Dedifferentiated amniotic fluid mesenchymal stem cell (primary cell): Measurements from ENCODE around the gene PRR5.

ENCODE experiments used
- DNase-seq: peaks from one replicate; pipeline ENCODE4 v3.0.0-alpha.2; 2016; ENCODE audit errors: extremely low spot score

The PRR5 gene

DNA sequence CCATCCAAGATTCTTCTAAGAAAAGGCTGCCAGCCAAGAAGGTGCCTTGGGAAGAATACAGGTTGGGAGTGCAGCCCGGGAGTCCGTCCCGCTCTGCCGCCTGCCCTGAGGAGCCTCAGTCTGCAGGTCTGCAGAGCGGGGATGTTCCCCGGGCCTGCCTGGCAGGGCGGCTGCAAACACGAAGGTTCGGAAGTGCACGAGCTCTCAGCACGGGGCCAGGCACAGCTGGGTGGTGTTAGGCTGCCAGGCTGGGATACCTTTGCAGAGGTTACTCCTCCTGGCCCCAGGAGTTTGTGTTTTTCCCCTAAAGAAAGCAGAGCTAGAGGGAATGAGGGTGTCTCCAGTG is 9.4 kb upstream of the PRR5 start:
- no peak for DNase-seq

DNA sequence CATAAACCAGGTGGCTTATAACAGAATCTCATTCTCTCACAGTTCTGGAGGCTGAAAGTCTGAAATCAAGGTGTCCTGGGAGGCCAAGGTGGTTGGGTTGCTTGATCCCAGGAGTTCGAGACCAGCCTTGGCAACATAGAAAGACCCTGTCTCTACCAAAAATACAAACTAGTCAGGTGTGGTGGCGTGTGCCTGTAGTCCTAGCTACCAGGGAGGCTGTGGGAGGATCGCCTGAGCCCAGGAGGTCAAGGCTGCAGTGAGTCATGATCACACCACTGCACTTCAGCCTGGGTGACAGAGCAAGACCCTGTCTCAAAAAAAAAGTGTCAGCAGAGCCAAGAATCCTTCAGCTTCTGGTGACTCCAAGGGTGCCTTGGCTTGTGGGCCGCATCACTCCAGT is 8.9 kb upstream of the PRR5 start:
- DNase-seq: no peak

DNA sequence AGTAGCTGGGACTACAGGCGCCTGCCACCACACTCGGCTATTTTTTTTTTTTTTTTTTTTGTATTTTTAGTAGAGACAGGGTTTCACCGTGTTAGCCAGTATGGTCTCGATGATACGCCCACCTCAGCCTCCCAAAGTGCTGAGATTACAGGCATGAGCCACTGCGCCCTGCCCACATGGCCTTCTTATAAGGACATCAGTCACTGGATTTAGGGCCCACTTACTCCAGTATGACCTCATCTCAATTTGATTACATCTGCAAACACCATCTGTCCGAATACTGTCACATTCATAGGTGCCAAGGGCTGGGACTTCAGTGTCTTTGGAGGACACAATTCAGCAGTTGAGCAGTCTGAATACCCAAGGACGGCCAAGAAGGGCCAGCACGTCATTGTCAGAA is 8.2 kb upstream of the PRR5 start:
- no peak for DNase-seq

DNA sequence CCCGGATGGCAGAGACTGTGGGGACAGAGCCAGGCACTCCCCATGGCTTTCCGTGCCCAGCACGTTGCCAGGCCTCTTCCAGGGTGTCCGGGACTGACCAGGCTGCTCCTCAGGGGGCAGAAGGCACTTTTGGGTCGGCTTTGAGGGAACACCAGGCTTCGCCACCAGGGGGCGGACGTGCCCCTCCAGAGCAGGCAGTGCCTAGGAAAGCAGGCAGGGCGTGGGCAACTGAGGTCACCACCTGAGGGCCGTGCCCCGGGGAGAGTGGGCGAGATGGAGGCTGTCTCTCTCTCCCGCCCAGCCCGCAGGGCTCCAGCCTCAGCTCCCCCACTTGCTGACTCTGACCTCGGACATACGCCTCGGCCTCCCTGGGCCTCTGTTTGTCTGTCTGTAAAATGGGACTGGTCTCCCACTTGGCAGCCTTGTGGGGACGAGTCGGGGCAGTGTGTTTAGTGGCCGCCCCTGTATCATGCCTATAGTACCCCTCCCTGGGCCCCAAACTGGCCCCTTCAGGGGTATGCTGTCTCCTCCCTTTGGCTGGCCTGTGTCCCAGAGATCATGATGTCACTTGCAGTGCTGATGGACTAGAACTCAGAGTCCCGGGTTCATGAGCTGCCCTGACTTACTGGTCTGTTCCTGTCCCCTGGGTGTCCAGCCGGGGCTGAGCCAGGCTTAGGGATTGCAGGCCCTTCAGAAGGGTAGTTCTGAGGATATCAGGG is 4.4 kb upstream of the PRR5 start:
- DNase-seq: peak; percentile 57

DNA sequence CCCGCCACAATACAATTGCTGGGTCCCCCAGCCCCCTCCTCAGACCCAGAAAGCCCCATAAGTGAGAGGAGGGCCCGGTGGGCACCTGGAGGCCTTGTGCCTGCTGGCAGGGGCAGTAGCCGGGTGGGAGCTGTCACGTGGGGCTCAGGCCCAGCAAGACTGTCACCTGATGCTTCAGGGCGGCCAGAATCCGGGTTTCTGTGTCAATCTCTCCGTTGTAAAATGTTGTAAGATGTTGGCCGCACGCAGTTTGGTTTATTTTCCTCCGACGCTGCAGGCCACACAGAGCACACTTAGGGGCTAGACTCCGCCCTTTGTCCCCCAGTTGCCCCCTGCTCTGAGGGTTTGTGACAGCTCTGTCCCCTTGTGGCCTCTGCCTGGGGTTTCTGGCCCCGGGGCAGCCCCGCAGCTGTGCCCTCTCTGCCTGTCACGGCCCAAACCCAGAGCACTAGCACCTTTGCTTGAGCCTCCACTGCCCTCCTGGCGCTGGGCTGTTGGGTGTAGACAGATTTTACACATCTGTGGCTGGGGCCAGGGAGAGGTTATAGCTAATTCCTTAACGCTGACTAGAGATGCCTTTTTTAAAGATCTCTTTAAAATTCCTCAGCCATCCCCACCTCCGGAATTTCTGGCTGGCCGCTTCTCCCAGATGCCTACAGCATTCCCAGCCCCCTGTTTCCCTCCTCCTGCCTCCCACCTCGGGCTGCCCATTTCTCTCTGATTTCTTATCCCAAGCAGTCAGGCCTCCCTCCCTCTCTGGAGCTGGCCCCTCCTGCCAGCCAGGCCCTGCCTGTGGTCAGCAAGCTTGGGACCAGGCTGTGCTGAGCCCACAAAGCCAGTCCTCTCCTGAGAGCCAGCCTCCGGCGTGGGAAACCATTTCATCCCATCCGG is 3.2 kb upstream of the PRR5 start:
- DNase-seq: peak; percentile 97

DNA sequence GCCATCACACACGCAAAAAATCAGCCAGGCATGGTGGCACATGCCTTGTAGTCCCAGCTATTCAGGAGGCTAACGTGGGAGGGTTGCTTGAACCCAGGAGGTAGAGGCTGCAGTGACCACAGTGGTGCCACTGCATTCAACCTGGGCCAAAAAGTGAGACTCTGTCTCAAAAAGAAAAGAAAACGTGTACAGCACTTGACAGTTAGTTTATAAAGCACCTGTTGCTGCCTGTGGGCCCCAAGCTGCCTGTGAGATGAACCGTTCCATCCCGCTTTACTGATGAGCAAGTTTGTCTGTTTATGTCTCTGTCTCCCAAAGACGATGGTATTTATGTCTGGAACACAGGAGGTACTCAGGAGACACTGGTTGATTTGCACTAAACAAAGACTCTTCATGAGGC is 1.5 kb upstream of the PRR5 start:
- DNase-seq: no peak

DNA sequence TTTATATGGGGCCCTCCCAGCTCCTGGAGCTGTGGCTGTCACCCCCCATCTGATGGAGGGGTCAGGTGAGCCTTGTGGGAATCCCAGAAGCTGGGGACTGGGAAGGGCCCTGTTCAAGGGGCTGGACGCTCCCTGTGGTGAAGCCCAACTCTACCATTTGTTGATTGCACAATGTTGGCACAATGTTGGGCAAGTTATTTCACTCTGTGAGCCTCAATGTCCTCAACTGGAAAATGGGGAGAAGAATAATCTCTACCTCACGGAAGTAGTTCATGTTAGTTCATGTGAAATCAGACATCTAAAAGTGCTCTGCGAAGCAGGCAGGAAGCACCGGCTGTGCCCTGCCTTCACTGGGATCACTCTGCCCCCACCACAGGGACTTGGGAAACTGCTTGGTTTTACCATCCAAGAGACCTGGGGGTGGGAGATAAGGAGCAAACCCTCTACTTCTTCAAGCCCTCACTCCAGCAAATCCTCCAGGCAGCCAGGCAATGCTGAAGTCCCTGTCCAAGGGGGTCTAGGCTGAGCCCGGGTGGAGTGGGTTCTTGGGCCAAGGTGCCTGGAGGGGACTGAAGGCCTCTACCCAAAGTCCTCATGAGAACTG is 715 bp upstream of the PRR5 start:
- no peak for DNase-seq

DNA sequence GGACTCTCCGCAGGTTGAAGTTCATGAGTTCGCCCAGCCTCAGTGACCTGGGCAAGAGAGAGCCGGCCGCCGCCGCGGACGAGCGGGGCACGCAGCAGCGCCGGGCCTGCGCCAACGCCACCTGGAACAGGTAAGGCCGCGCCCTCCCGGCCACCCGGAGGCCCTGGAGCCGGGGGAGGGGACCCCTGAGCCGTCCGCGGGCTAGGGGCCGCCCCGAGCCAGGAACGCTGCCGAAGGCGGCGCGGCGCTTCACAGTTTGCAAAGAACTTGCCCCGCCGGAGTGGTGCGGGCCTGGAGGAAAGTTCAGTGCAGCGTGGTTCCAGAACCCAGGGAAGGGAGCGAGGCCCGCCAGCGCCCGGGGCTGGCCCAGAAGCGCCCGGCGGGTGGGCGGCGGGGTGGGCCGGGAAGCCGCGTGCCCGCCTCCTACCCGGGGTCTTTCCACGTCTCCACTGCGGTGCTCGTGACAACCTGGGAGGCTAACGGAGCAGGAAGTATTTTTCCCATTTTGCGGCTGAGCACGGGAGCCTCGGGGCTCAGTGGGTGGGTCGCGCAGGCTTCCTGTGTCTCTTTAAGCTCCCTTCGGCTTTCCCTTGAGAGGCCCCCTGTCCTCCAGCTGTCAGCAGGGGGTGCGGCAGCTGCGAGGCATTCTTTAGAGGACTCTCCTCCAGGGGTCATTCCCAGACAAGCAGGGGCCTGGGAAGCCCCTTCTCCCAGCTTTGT is 635 bp downstream of the PRR5 start:
- peak; percentile 40 for DNase-seq

DNA sequence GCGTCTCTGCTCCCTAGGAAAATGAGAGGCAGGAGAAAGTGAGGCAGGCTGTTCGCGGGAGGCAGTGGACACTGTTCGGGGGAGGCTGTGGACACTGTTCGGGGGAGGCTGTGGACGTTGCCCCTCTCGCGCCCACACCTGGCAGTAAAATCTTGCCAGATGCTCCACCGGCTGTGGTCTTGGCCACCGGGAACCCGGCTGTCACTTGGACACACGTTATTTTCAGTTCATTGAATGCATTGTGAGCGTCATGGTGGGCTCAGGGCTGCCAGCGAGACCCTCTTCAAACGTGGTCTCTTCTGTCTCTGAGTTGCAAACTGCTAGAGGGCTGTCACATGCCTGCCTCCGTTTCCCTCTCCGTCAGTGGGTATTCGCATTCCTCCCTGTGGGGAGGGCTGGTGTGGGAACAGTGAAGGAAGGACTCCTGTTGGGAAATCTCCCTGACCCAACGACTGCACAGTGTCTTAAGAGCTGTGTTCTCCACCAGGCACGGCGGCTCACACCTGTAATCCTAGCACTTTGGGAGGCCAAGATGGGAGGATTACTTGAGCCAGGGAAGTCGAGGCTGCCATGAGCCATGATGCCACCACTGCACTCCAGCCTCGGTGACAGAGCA is 1.4 kb downstream of the PRR5 start:
- DNase-seq: no peak

DNA sequence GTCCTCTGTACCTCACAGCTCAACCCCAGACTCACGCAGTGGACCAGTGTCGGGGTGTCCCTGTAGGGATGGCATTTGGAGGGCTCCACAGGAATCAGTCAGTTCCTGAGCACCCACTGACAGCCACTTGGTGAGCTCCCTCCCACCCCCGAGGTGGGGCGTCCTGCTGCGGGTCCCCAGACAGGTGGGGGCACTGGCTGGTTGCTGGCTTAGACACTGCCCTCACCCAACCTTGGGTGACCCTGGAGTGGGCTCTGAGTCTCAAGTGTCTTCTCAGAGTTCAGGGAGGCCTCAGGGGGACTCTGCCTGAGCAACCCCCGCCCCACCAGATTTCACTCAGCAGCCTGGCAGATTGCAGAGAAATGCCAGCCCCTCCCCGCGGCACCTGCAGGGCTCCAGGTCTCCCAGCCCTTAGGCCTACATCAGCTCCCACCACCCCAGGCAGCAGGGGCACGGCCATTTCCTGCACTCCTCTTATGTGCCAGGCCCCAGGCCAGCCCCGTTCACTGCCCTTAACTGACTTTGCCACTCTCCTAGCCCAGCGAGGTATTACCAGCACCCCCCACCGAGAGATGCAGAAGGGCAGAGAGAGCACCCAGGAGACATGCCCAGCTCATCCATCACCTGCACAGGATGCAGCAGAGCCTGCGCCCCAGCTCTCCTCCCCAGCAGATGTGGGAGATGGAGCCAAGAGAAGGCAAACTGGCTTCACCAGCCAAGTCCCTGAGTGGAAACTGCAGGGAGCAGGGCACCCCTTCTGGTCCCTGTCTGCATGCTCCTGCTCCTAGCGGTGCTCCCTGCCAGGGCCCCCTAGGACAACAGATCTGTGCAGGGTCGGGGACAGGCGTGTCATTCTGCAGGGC is 2.4 kb downstream of the PRR5 start:
- no peak for DNase-seq

DNA sequence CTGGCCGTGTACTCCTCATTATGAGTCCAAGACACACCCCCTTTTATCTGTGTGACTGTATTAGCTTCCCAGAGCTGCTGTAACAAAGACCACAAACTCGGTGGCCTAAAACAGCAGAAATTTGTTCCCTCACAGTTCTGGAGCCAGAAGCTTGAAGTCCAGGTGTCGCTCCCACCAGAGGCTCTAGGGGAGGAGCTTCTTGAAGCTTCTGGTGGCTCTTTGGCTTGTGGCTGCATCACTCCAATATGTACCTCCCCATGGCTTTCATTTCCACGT is 3.0 kb downstream of the PRR5 start:
- DNase-seq: no peak

DNA sequence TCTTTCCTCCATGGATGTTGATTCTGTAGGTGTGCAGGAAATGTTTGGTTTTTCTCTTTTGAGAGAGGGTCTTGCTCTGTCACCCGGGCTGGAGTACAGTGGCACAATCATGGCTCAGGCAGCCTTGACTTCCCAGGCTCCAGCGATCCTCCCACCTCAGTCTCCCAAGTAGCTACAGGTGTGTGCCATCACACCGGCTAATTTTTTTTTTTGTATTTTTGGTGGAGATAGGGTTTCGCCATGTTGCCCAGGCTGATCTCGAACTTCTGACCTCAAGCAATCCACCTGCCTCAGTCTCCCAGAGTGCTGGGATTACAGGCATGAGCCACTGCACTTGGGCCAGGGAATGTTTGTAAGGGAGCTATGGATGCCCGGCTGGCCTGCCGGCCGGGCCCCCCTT is 4.5 kb downstream of the PRR5 start:
- no peak for DNase-seq

DNA sequence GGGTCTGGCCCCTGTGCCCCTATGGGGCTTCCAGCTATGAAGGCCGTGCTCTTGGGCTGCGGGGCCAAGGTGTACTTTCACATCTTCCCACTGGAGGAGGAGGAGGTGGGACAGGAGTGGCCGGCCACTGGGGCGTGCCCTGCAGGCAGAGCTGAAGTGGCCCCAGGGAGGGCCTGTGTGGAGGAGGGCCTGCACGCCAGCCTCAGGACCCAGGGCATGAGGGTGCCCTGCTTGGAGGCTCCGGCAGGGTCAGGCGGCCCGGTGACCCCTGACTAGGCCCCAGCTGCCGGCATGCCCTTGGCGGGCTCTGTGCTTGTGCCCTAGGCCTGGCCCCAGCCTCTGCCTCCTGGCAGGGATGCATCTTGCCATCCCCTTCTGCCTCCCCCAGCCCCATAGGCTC is 5.2 kb downstream of the PRR5 start:
- DNase-seq: no peak

DNA sequence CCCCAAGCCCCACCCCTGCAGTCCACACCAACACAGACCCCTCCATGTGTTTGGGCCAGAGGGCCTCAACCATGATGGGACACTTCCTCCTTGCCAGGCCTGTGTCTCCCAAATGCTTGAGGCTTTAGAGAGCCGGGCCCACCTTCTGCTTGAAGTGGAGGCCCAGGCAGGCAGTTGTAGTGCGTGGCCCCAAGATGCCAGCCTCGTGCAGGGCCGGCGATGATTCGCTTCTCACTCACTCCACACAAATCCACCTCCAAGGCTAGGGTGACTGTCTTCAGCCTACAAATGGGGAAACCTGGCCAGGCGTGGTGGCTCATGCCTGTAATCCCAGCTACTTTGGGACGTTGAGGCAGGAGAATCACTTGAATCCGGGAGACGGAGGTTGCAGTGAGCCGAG is 5.7 kb downstream of the PRR5 start:
- no peak for DNase-seq

DNA sequence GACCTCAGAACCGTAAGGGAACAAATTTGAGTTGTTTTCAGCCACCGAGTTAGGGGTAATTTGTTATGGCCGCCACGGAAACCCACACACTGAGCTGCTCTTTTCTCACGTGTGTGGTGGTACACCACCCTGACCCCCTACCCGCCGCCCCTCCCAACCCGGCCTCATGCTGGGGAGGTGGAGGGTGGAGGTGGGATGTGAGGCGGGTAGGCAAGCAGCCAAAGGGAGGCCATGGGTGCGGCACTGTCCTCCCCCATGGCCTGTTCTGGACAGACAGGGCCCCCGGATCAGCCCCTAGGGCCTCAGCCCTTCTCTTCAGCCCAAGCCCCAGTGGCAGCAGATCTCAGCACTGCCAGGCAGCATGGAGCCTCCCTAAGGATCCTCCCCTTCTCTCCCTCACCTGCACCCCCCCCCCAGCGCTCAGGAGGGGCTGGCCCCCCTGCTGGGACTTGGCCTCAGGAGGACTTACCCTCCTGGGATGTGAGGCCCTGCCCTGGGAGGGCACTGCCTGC is 7.9 kb downstream of the PRR5 start:
- DNase-seq: no peak

DNA sequence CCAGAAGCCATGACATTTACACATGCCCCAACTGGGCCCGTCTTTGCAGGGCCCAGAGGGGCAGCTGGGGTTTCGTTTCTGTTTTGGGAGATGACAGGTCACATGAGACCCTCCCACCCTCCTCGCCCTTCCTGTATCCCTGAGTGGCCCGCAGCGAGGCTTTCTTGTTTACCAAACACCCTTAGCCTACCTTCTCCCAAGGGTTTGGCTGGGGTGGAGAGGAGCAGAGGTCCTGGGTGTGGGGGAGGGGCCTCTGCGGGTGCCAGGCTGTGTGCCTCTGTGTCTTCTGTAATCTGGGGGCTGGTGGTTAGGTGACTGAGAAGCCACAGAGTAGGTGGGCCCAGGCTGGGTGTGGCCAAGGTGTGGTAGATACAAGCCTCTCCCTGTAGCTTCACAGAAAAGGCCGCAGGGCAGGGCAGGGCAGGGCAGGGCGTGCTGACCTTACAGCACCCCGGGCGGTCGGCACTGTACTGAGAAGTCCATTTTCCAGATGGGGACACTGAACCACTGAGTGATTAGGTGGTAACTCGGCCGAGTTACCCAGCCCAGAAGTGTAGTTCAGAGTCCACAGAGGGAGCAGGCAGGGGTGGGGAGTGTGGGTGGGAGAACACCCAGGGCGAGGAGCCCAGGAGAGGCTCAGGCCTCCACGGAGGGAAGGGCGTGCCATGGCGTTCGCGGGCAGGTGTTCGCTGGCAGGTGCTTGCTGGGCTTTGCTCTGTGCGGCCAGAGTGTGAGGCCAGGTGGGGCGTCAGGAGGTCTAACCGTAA is 8.7 kb downstream of the PRR5 start:
- DNase-seq: no peak

DNA sequence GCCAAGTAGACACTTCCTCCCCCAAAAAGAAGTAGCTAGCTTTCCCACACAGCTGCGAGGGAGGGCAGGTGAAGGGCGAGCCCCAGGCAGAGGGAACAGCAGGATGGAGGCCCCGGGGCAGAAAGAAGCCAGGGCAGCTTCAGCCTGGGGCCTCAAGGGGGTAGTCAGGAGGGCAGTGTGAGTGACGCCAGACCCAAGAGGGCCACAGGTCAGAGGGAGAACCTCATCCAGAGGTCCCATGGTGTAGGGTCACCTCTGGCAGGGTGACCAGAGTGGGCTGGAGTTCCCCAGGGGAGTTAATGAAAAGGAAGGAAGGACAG is 9.2 kb downstream of the PRR5 start:
- DNase-seq: no peak

DNA sequence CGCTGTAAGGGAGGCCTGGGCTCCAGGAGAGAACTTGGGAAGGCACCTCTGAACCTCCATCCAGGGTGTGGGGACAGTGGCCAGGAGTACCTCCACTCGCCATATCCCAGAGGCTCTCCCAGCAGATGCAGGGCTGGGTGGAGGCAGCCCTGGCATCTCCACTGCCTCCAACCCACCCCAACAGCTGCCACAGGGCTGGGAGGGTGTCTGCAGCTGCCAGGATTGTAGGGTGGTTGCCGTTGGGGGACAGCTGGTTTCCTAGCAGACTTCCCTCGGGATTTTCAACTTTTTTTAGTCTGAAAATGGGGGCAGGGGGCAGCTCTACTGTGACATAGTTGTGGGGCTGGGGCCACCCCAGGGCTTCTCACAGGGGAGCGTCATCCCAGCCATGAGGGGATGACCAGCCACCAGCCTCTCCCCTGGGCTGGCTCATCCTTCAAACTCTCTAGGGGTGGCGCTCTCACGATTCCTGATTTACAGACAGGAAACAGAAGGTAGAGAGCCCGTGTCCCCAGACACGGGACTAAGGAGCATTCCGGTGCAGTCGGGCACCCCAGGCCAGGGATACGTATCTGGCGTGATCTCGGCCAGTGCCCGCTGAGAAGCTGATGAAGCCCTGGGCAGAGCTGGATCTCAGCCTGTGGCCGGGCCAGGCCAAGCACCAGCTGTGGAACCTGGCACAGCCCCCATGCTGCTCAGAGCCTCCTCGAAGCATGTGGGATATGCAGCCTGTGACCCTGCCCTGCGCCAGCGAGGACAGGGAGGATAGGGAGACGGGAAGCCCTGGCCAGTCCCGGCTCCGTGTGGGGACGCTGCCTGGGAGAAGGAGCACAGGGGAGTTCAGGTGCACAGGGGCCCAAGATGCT is 9.9 kb downstream of the PRR5 start:
- no peak for DNase-seq

DNA sequence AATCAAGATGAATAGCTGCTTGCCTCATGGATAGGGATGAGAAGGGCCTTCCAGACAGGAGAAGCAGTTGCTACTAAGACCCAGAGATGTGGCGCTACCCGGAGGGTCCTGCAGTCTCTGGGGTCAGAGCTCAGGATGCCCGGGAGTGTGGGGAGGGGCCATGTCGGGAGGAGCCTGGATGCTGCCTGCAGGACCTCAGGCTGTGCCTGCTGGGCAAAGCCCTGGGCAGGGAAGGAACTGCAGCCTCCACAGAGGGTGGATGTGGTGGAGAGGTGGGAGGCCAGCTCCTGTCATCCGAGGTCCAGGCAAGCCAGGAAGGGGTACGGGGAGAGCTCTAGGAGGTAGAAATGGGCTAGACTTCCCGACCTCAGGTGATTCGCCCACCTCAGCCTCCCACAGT is 11.0 kb downstream of the PRR5 start:
- DNase-seq: no peak
